T-helper 2 cell treated with Interferon-gamma antibody and Interleukin-4, amounts not matched to agents 5 μg/mL and 100 μg/mL, for 36 hours (primary cell): ENCODE measurements around the gene ZMYND10.

Experiments
- DNase-seq: peaks from one replicate; pipeline ENCODE4 v3.0.0; 2021; ENCODE audit warnings: low spot score
- H3K27ac Mint-ChIP-seq: one replicate; pipeline ENCODE4 v1.8.0; 2021; ENCODE audit warnings: mild to moderate bottlenecking, mixed read lengths
- H3K27me3 Mint-ChIP-seq: one replicate; pipeline ENCODE4 v1.8.0; 2021; ENCODE audit warnings: low read depth, mixed read lengths
- H3K36me3 Mint-ChIP-seq: one replicate; pipeline ENCODE4 v1.8.0; 2021; ENCODE audit warnings: low read depth, mixed read lengths
- H3K4me1 Mint-ChIP-seq: one replicate; pipeline ENCODE4 v1.8.0; 2021; ENCODE audit warnings: low read depth, mixed read lengths
- H3K4me3 Mint-ChIP-seq: one replicate; pipeline ENCODE4 v1.8.0; 2022; ENCODE audit warnings: mild to moderate bottlenecking, moderate library complexity, mixed read lengths
- H3K9me3 Mint-ChIP-seq: one replicate; pipeline ENCODE4 v1.8.0; 2021; ENCODE audit warnings: mixed read lengths

ZMYND10 gene

DNA sequence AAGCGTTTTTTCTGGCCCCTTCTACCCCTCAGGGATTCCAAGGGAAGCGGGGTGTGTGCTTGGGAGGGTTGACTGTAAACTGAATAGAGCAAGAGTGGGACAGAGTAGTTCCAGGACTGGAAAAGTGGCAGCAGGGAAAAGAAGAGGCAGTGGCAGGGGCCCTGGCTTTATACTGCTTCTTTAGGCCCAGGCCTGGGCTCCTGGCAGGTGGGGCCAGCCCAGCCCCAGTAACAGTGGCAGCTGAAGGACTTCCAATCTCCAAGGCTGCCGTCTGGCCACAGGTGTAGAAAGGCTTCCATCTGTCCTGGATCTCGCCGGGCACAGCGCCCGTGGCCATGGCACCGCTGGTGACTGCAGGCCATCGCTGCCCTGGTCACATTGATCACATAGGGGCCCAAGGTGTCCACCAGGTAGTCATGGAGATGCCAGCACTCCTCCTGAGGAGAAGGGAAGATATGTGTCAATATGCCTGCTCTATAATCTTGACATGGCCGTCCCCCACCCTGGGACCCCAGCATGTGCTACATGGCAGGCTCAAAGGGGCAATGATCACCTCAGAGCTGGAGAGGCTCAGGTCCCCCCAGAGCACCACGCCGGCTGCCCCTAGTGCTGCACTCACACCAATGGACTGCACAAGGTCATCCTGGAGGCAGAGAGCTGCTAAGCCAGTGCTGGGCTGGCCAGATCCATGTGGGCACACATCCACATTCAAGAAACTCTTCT is 52.3 kb downstream of the ZMYND10 start:
- no peak for DNase-seq
- H3K27ac Mint-ChIP-seq: peak overlapping the region; percentile 96
- no peaks in the 10 kb centered on the region for H3K27me3 Mint-ChIP-seq
- H3K4me1 Mint-ChIP-seq: peaks cover 23% of the 10 kb centered on the region
- no peaks in the 10 kb centered on the region for H3K9me3 Mint-ChIP-seq
- peaks cover 8% of the 10 kb centered on the region for H3K36me3 Mint-ChIP-seq
- peak overlapping the region; percentile 89 for H3K4me3 Mint-ChIP-seq

DNA sequence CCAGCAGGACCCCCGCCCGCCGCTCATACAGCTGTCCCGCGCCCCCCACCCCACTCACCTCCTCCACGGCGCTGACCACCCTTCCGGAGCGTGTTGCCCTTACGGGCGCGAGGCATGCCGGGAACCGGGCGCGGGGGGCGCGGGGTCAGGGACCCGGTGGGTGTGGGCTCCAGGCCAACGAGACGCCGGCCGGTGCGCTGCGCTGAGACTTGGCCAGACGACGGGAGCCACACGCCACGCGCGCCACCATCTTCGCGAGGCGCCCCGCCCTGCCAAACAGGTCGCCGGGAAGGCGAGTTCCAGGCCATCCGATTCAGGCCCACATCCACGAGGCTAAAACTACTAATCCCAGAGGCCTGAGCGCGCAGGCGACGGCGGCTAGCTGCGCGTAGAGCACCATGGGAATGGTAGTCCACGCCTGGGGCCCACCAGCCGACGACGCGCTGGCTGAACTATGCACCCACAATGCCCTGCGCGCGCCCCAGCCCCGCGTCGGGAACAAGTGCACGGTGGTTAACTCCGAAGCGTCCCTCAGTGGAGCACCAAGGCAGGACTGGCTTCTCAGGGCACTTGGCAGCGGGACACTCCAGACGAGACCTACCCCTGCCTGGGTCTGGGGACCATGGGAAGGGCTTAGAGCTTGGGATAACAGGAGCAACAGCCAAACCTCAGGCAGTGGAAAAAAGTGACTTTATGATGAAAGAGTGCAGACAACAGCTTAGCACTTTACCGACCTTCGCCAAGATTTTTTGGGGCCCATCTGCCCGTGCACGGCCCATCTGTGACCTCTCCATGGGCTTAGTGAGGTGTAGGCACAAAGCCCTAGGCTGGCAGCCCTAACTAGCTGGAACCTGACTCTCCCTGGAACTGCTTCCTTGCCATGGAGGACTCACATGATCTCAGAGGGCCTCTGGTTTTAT is 53.1 kb downstream of the ZMYND10 start, which contains the start of gene IFRD2:
IFRD2 (minus strand) TSS at position 271 of the 920 bp plus-strand sequence; CDS start at position 116, 155 bp downstream.
- H3K4me3 Mint-ChIP-seq: peak within 1 kb of the TSS; percentile 89

More for the DNA sequence above, 53.1 kb downstream of the ZMYND10 start, which contains the start of gene IFRD2:
- peaks cover 17% of the 10 kb centered on the region for H3K4me1 Mint-ChIP-seq
- H3K9me3 Mint-ChIP-seq: no peaks in the 10 kb centered on the region
- peak; percentile 97 for DNase-seq
- peak within 1 kb of the TSS; percentile 96 for H3K27ac Mint-ChIP-seq
- H3K36me3 Mint-ChIP-seq: peaks cover 8% of the 10 kb centered on the region
- no peaks in the 10 kb centered on the region for H3K27me3 Mint-ChIP-seq
